ENCODE results near the gene VSTM4. TPM values are rescaled to one million over a fixed set of nuclear protein-coding genes. Genes with fewer than 3 reads are reported as not detected.

The VSTM4 gene
- total RNA-seq, 1 donor from 2014 or later: 0.27 TPM

DNA sequence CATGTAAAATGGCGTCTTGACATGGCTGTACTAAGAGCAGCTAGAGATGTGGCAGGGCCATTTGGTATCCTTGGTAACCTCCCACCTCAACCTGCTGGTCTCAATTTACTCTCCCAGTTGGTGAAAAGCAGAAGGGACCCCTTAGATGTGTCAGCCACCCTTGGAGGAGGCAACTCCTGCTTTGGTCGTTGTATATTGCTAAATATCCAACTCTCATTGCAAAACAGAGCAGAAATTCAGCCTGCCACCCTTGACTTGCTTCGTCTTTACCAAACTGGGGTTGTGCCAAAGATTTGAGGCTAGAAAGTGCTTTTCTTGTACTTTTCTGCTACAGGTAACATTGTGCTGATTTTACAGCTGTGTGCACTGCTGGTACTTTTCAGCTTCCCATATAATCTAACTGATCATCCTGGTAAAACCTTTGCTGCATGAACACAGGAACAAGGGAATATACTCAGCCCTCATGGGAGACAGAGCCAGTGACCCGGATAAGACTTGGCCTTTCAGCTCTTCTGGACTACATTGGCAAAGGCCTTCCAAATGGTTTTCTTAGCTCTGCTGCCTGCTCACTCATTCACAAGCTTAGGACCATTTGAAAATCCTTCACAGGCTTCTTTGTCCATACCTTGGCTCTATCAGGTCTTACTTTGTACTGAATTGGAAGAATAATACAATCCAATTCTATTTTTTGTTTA, 2.2 kb upstream of the VSTM4 start:
- intact Hi-C loops (cut with micrococcal nuclease): no loop called here

DNA sequence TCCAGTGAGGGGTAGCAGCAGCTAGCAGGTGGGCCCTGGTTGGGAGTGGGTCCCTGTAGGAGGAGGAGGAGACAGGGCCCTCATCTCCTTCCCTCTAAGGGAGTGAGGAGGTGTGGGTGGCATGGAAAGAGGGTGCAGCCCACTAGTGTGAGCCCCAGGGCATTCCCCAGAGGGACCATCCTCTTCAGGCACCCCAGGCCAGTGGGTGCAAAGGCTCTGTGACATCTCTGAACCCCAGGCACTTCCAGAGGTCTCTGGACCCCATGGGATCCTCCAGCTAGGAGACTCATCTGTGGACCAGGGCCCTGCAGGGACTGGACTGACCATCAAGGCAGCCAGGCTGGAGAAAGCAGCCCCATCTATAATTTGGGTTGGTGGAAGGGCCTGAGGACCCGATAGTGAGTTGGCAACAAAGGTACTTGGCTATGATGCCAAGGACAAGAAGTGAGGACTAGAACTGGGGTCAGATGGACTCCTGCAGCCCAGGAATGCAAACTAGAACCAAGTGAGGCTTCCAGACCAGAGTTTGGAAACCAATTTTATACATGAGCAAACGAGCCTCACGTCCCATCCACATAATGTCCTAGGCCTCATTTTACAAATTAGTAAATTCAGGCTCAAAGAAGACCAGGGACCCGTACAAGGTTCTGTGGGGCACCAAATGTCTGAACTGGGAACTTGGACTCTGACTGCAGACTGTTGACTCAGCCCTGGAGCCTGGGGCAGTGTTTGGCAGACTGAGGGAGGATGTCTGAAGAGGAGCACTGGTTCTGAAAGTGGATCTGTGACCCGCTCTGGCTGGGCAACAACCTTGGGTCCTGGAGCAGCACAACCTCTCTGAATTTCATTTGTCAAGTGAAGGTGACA, 1.4 kb upstream of the VSTM4 start:
- intact Hi-C loops (cut with micrococcal nuclease): no loop called here

DNA sequence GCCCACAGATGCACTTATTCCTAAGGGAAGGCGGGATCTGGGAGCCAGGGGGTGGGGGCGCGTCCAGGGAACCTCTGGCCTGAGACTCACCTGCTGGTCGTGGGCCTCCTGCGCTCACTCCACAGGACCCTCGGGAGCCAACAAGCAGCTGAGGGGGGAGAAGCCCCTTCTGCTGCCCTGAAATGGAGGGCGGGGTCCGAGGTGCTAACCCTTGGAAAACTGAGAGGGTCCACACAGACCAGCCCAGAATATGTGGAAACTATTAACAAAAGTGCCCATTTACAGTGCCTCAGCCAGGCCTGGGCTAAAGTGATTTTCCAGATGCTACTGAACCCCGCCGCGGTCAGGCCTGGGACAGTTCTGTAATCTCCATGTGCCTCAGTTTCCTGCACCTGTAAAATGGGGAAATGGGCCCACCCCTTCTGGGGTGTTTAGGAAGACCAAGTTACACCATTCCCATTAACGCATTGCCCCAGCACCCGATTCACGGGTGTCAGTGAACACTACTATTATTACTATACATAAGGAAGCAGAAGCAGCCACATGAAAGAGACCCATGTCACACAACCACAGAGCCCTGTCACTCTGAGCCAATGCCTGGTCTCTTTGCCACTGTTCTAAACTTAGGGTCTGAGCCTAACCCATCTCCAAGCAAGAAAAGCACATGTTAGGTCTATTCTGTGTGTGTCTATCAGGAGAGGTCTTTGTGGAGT, 630 bp upstream of the VSTM4 start:
- intact Hi-C loops (cut with micrococcal nuclease): no loop called here

DNA sequence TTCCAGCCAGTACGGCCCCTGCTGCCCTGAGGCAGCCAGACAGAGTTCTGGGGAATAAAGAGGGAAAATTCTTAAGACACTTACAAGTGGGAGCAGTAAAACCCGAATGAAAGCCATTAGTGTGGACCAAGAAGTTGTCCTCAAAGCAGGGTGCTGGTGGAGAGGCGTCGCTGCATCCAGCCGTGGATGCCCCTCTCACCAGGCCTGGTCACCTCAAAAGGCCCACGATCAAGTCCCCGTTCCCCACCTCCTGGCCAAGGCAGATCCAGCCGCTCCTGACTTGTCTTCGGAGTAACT, 656 bp downstream of the VSTM4 start:
- intact Hi-C loops (cut with micrococcal nuclease): no loop called here

DNA sequence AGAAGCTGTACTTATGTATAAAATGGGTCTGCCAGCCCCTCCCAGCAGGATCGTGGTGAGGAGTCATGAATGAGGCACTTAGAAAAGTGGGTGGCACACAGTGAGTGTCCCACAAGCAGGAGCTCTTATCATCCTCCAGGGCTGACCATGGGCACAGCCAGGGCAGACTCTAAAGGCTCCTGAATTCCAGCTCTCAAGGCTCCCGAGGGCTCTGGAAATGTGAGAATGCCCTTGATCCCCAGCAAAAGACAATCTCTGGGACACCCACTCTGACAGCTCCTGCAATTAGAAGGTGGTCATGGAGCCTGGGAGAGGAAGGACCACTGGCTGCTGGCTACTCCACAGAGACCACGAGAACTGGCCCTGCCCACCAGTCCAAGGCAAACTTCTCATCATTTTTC, 1.6 kb downstream of the VSTM4 start:
- intact Hi-C loops (cut with micrococcal nuclease): no loop called here

DNA sequence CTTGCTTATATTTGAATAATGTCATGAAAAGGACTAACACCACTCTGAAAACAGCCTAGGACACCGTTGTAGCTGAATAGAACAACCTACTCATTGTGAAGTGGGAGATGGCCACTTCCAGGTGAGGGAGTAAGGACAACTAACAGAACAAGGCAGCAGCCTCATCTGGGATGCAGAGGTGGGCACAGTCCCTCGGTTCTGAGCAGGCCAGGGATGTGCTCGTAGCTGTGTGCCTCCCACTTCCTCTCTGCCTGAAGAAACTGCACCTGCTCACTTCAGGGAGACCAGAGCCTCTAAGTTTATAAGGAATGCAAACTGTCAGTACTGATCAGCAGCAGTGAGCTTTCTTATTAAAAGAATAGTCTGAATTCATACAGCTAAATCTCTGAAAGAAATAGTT, 2.5 kb downstream of the VSTM4 start:
- intact Hi-C loops (cut with micrococcal nuclease): no loop called here

DNA sequence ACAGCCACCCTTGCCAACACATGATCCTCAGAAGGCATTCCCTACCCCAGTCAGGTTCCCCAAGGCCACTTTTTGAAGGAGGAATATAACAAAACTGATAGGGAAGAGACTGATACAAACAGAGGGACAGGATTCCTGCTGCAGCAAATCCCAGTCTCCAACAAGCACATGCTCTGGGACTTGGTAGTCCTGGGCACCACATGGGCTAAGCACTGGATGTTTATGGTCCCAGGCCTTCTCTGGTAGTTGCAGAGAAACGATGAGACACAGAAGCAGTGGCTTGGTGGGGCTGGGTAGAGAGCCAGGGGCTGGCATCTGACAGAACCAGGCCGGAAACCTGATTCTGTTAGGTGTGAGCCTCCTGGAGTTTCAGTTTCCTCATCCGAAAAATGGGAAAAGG, 3.2 kb downstream of the VSTM4 start:
- intact Hi-C loops (cut with micrococcal nuclease): no loop called here

DNA sequence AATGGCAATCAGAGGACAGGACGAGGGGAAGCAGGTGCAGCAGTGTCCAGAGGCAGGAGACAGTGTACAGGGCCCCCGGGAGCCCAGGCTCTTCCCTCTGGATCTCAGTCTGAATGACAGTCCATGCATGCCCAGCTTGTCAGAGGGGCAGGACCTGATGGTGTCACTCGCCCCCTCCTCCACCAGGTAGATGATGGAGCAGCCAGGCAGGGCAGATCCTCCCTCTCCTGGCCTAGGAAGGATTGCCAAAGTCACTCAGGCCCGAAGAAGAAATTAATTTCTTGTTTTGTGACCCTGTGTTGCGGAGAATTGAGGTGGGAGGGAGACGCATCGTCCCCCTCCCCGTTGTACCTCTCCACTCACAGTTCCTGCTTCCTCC, 4.0 kb downstream of the VSTM4 start:
- intact Hi-C loops (cut with micrococcal nuclease): no loop called here

DNA sequence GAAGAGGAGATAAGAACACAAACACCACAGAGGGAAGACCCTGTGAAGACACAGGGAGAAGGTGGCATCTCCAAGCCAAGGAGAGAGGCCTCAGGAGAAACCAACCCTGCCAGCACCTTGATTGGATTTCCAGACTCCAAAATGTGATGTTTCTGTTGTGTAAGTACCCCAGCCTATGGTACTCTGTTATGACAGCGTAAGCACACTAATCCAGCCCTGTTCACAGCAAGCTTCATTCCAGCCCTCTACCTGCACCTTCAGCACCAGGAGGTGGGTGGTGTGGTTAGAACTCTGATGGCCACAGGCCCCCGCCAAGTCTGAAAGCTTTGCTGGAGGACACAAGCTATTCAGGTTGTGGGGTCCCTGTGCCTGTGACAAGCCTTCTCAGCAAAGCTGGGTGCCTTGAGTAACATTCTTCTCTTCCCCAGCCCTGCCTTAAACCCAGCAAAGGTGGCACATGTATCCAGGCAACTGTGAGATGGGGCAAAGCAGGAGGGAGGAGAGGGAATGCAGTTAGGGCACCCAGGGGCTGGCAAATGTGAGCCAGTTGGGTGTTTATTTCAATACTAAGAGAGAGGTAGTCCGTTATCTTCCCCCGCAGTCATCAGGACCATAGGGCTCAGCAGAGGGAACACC, 4.5 kb downstream of the VSTM4 start:
- intact Hi-C loops (cut with micrococcal nuclease): no loop called here

DNA sequence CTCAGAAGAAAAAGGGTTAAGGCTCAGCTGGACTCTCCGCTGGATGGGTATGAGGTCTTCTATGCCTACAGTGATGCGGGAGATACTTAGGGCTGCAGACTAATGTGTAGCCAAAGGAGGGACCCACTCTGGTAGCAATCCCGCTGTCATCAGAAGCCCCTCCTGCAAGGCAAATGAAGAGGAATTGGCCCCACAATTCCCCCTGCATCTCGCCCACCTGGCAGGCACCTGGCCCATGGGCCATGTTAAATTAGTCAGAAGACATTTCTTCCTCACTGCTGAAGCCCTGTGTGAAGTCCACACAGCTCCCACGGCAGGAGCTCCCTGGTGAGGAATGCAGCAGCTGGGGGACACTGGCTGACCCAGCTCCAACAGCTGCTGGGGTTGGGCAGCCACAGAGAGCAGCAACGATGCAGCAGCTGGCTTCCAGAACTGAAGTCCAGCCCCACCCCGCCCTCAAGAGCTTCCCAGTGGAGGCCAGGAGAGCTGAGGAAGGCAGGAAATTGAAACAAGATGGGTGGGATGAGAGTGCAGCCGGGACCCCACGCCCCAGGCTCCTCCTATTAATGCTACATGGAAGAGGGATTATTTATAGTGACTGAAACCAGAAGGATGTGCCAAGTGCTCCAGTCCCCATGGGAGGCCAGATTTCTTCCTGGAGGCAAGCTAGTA, 5.5 kb downstream of the VSTM4 start:
- intact Hi-C loops (cut with micrococcal nuclease): no loop called here

DNA sequence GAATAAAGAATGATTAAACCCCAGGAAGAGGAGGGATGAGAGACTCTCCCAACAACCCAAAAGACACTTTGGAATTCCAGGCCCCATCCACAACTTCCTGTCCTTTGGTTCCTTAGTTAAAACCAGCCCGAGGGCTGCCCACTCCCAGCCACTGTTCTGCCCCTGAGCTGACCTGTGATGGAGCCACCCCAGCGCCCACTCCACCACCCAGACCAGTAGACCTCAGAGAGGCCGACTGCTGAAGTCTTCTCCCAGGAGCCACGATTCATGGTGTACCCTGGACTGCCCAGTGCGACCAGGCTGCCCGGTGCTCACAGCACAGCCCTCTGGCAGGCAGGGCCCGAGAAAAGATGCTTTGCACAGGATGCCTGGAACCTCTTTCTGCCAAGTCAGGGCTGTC, 6.7 kb downstream of the VSTM4 start:
- intact Hi-C loops (cut with micrococcal nuclease): no loop called here

DNA sequence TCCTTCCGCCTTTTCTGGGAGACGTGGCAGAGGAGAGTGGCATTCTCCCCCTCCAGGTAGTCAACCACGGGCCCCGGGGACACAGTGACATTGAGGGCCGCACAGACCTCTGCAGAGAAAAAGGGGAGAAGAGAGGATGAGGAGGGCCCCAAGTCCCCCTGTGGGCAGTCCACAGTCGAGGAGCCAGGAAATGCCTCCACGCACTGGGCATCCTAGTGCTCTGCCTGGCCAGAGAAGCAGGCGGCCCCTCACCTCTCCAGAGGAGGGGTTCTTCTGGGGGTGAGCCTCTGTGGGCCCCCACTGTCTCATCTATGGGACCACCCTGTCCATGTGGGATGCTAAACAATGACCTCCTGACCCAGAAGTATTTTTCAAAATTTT, 7.4 kb downstream of the VSTM4 start:
- intact Hi-C loops (cut with micrococcal nuclease): no loop called here

DNA sequence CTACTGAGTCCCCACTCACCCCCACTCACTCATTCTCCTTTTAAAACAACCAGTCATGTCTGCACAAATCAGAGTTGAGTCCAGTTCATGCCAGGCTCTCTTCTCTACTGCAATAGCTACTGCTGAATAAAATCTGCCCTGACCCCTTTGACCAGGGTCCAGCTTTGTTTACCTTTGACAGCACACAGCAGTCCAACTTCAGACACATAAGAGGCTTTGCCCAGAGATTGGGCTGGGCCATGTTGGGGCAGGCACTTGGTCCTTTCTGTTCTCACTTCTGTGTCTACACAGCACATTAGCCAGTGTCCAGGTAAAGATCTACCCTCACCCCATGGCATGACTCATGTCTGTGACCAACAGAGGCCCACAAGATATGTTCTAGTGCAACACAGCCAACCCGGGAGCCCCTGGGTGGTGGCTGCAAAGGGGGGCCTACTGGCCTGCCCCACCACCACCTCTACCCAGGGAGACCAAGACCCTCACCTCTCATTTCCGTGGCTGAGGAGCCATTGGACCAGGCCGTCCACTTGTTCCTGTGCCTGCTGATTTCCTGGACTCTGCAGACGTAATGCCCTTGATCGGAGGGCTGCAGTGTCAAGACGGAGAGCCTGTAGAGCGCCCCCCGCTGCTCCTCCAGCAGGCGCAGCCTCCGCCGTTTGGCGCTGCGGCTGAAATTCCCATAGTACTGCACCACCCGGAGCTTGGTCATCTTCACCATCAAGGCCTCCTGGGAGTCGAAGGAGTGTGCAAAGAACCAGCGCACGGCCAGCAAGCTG, 8.0 kb downstream of the VSTM4 start:
- intact Hi-C loops (cut with micrococcal nuclease): no loop called here

DNA sequence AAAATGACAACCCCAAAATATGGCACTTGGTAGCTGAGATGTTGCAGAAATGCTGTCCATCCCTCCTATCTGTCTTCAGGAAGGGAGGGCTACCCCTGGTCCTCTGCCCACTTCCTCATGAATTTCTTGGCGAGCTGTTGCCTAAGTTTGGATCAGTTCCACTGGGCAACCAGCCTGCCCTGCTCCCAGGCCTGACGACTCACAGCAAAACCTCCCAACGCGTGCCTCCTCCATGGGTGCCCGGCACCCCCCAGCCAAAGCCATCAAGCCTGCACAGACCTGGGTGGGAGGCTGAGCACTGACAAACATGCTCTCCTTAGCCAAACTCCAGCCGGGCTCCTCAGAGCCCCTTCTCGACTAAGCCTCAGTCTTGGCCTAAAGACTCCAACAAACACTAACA, 8.9 kb downstream of the VSTM4 start:
- intact Hi-C loops (cut with micrococcal nuclease): no loop called here

DNA sequence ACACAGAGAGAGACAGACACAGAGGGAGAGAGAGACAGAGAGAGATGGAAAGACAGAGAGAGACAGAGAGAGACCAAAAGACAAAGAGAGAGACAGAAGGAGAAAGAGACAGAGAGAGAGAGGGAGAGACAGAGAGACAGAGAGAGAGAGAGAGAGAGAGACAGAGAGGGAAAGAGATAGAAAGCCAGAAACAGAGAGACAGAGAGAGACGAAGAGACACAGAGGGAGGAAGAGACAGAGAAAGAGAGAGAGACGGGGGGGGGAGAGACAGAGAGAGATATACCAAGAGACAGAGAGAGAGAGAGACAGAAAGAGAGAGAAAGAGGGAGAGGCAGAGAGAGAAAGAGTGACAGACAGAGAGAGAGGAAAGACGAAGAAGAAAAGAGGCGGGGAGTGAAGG, 10.2 kb downstream of the VSTM4 start:
- intact Hi-C loops (cut with micrococcal nuclease): no loop called here

DNA sequence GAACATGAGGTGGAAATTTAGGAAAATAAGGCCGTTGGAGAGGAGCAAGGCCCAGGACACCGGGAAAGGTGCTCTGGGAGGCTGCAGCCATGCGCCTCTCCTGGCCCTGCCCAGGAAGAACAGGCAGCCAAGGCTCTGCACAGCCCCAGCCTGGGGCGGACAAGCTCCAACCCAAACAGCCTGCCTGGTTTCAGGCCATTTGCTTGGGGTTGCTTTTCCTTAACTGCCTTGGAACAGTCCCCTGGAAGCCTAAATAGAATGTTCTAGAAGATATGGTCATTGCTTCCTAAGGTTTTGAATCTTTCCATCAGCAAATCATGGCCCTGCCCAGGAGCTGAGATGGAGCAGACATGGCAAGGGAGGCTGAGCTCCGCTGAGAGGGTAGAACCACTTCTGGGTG, 11.0 kb downstream of the VSTM4 start:
- intact Hi-C loops (cut with micrococcal nuclease): no loop called here

DNA sequence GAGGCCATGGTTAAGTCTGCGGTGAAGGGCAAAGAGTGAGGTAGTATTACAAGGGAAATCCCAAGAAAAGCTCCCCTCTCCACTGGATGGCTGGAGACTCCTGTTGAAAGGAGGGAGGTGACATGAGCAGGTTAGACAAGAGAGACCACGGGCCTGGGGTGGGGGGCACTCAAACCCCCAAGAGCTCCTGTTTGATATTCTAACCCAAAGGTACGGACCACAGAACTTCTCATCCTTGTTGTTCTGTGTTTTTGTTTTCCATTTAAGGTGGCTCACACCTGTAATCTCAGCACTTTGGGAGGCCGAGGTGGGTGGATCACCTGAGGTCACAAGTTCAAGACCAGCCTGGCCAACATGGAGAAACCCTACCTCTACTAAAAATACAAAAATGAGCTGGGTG, 11.6 kb downstream of the VSTM4 start:
- intact Hi-C loops (cut with micrococcal nuclease): no loop called here

DNA sequence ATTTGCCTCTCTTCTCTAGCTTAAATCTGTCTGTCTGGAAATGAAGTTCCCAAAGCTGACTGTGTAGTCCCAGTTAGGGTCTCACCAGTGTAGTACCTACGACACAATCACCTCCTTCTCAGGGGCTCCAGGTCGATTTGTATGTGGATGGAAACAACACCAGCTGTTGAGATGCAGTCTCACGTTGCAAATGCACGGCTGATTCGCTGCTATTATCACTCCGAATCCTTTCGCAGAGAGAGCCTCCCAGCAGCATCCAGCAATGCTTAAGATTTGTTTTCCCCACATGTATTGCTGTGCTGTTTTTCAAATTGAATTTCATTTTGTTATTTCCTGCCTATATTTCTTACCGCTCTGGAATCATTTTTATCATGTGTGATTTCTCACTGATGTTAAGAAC, 16.3 kb downstream of the VSTM4 start:
- intact Hi-C loops (cut with micrococcal nuclease): no loop called here

DNA sequence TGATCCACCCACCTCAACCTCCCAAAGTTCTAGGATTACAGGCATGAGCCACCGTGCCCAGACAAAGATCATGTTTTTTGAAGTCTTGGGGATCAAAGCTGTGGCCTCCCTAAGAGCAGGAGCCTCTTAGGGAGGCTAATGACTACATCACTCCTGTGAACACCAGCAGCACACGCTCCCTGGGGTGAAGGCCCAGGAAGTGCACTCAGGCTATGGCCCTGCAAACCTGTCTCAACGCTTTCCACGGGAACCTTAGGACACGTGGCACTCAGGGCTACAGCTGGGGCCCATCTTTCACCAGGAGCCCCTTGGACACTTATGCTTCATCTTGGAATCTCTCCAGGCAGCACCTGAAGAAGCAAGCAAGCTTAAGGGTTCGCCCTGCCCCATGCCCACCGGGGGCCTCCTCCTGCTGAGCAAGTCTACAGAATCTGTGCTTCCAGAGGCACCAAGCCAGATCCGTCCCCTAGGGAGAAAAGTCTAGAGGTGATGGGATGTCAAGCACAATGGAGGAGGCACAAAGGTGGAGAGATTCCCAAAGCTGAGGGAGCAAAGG, 18.4 kb downstream of the VSTM4 start:
- intact Hi-C loops (cut with micrococcal nuclease): no loop called here

DNA sequence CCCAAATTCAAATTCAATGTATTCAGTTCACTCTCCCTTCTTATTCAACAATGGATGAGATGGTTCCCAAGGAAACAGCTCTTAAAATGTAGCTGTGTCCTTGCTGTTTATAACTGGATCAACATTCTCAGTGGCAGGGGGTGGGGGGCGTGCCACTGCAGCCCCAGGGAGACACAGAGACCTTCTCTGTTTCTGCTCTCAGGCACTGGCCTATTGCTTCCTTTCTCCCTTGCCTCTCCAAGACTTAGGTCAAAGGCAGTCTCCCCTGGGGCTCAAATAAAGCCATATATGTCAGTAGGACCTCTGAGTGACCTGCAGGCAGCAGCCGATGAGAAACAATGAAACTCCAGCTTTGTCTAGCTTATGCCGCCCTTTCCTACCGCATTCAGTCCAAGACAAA, 20.7 kb downstream of the VSTM4 start:
- intact Hi-C loops (cut with micrococcal nuclease): no loop called here

DNA sequence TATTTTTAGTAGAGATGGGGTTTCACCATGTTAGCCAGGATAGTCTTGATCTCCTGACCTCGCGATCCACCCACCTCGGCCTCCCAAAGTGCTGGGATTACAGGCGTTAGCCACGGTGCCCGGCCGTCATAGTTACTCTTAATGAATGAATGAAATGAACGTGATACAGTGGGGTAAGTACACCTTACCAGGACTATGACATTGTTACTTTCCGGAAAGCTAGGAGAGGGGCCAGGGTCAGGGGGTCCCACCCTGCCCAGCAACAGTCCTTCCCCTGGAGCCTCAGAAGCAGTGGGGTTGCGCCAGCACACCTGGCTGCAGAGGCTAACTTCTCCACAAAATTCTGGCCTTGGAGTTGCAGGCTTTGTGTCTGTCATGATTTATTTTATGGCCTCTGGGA, 21.4 kb downstream of the VSTM4 start:
- intact Hi-C loops (cut with micrococcal nuclease): no loop called here

All from T-helper 2 cell treated with Interferon-gamma antibody and Interleukin-4, amounts not matched to agents 100 ng/mL and 5 ng/mL, for 36 hours (primary cell).